ENCODE results near the gene POTEH.
"Not testable (repeated sequence)": the region's sequence is repeated elsewhere in the genome, so short reads cannot be mapped to it uniquely, and the experiment has no call there.

The POTEH gene

GRCh38 chr22:15738157-15738908, 48.5 kb downstream of the POTEH start:
- not testable (repeated sequence) for DNase-seq

- not testable (repeated sequence) for DNase-seq
Measured at GRCh38 chr22:15738909-15739391, 49.1 kb downstream of the POTEH start.

DNA sequence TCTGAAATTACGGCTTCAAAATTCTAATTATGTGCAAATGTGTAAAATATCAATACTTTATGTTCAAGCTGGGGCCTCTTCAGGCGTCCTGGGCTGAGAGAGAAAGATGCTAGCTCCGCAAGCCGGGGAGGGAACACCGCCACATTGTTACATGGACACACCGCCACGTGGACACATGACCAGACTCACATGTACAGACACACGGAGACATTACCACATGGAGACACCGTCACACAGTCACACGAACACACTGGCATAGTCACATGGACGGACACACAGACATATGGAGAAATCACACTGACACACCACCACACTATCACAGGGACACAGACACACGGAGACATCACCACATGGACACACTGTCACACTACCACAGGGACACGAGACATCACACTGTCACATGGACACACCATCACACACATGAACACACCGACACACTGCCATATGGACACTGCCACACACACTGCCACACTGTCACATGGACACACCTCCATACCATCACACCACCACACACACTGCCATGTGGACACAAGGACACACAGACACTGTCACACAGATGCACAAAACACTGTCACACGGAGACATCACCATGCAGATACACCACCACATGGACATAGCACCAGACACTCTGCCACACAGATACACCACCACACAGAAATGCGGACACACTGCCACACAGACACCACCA, 58.0 kb downstream of the POTEH start:
- not testable (repeated sequence) for DNase-seq

DNA sequence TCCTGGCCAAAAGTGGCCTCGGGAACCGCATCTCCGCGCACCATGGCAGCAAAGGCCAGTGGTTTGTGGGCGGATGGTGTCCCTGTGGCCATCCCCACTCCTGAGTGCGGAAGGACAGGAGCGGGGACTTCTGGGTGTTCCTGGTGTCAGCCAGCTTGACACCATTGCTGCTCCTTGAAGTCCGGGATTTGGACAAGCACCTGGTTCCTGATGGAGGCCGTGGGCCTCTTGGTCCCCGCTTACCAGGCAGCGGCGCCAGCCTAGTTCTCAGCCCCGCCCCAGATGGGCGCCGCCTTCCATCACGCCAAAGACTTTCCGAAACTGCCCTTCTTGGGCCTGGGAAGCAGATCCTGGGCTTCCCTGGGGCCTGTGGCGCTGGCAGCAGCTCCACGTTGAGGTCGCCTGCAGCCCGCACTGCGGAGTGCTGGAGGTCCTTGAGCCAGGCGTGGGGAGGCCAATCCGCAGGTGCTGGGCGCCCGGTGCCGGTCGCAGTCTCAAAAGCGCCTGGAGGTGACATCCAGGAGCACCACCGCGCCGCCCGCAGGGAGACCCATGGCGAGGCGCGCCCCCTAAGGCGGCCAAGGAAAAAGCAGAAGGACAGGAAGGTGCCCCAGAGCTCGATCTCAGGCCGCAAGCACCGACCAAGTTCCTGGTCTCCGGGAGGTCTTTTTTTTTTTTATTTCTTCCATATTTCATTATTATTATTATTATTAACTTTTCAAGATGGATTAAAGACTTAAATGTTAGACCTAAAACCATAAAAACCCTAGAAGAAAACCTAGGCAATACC, 59.5 kb downstream of the POTEH start:
- not testable (repeated sequence) for DNase-seq

DNA sequence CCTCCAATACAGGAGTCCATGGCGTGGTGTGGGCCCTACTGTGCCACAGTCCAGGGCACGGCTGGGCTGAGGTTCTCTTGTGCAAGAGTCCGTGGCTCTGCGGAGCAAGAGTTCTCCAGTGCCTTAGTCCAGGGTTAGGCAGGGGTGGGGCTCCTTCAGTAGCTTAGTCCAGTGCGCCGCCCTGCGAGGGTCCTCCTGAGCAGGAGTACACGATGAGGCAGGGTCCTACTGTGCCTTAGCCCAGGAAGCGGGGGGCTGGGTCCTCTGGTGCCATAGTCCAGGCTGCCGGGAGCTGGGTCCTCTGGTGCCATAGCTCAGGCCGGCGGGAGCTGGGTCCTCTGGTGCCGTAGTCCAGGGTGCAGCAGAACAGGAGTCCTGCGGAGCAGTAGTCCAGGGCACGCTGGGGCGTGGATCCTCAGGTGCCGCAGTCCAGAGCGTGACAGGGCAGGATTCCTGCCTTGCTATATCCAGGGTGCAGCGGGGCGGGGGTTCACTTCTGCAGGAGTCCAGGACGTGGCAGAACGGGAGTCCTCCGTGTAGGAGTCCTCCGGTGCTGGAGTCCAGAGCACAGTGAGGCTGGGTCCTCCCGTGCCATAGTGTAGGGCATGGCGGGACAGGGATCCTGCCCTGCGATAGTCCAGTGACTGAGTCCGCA, 69.7 kb downstream of the POTEH start:
- DNase-seq: not testable (repeated sequence)

DNA sequence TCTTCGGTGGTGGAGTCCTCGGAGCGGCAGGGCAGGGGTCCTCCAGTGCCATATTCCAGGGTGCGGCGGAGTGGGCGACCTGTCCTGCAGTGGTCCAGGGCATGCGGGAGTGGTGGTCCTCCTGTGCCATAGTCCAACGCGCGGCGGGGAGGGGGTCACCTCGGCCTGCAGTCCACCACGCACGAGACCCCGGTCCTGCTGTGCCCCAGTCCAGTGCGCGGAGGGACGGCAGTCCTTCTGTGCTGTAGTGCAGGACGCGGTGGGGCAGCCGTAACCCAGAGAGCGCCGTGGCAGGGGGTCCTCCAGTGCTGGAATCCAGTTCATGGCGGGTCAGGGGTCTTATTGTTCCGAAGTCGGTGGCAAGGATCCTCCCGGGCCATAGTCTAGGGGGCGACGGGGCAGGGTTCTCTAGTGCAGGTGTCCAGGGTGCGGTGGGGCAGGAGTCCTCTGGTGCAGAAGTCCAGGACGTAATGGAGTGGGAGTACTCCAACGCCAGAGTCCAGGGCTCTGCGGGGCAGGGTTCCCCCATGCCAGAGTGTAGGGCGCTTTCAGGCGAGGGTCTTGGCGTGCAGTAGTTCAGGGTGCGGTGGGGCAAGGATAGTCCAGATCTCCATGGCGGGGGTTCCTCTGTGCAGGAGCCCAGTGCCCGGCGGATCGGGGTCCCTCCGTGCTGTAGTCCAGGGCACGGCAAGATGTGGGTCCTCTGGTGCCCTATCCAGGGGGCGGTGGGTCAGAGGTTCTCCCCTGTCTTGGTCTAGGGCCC, 70.7 kb downstream of the POTEH start:
- not testable (repeated sequence) for DNase-seq

- not testable (repeated sequence) for DNase-seq
Measured at GRCh38 chr22:15761151-15761777, 71.4 kb downstream of the POTEH start.

DNA sequence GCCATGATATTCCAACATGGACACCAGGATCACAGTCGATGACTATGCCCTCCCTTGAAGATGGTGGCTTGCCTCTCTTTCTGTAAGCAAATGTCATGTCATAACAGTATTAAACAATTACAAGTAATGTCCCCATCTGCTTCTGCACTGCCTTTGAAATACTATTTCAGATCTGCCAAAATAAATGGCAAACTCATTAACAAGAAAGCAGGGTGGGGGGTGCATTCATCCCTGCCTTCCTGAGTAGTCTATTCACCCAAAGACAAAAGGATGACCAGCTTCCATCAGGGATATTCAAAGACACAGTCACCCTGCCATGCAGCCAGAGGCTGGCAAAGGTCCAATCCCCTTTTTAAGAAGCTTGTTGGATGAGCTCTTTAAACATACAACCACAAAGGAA, 73.7 kb downstream of the POTEH start:
- DNase-seq: not testable (repeated sequence)
